Stimulated activated CD4-positive, alpha-beta T cell treated with anti-CD3 and anti-CD28 coated beads, Interleukin-1b, Interleukin-23, amount 100 ng/mL, for 4 hours (primary cell): ENCODE results near the gene CGB2.
"Not testable (repeated sequence)": the region's sequence is repeated elsewhere in the genome, so short reads cannot be mapped to it uniquely, and the experiment has no call there.

Experiments
- DNase-seq, 2 donors: peaks; one replicate each; pipeline ENCODE4 v3.0.0-alpha.2; 2020; ENCODE audit warnings: low read depth in 2 of 2

Gene CGB2

GRCh38 chr19:49038111-49038510 lies 6.4 kb downstream of the CGB2 start:
- DNase-seq, result not testable (repeated sequence)

- DNase-seq, result not testable (repeated sequence)
Measured at GRCh38 chr19:49038557-49039276, 7.0 kb downstream of the CGB2 start.

GRCh38 chr19:49039736-49040135 lies 8.0 kb downstream of the CGB2 start:
- not testable (repeated sequence) for DNase-seq

GRCh38 chr19:49042177-49042576 lies 10.5 kb downstream of the CGB2 start:
- no peak for DNase-seq

GRCh38 chr19:49042666-49043065 lies 11.0 kb downstream of the CGB2 start:
- not testable (repeated sequence) for DNase-seq

- DNase-seq, result not testable (repeated sequence)
Measured at GRCh38 chr19:49043548-49043947, 11.9 kb downstream of the CGB2 start, which contains the start of gene CGB5. CGB5 (plus strand) TSS chr19:49043848; CDS start chr19:49044210, 362 bp downstream.

GRCh38 chr19:49049011-49049410 lies 17.3 kb downstream of the CGB2 start, which contains the start of gene CGB8:
CGB8 (minus strand) TSS chr19:49049111; CDS start chr19:49048739, 372 bp downstream.
- not testable (repeated sequence) for DNase-seq

GRCh38 chr19:49049834-49050233 lies 18.1 kb downstream of the CGB2 start:
- not testable (repeated sequence) for DNase-seq

GRCh38 chr19:49050376-49051033 lies 18.8 kb downstream of the CGB2 start:
- DNase-seq, result not testable (repeated sequence)

- DNase-seq, result peak in 1 of 2 donors; percentile 58
Measured at GRCh38 chr19:49056101-49056901, 24.6 kb downstream of the CGB2 start.

GRCh38 chr19:49056902-49057596 lies 25.4 kb downstream of the CGB2 start:
- not testable (repeated sequence) for DNase-seq

- peak in 1 of 2 donors; percentile 33 for DNase-seq
Measured at GRCh38 chr19:49057636-49058234, 26.0 kb downstream of the CGB2 start, which contains the start of gene CGB7. CGB7 (minus strand) TSS chr19:49057749; CDS start chr19:49055375, 2,374 bp downstream.

- DNase-seq, result no peak
Measured at GRCh38 chr19:49058562-49058961, 26.9 kb downstream of the CGB2 start.

- DNase-seq, result no peak
Measured at GRCh38 chr19:49059053-49059452, 27.4 kb downstream of the CGB2 start.

GRCh38 chr19:49061000-49061399 lies 29.3 kb downstream of the CGB2 start:
- no peak for DNase-seq

- no peak for DNase-seq
Measured at GRCh38 chr19:49061445-49061844, 29.8 kb downstream of the CGB2 start.

- no peak for DNase-seq
Measured at GRCh38 chr19:49064029-49064629, 32.4 kb downstream of the CGB2 start.

GRCh38 chr19:49064768-49065611 lies 33.3 kb downstream of the CGB2 start, which contains the start of gene NTF4:
NTF4 (minus strand) TSS chr19:49064818; CDS start chr19:49061997, 2,821 bp downstream.
- no peak for DNase-seq

- no peak for DNase-seq
Measured at GRCh38 chr19:49065905-49066512, 34.3 kb downstream of the CGB2 start.
